ENCODE results near the gene RAD51B.

Gene RAD51B

DNA sequence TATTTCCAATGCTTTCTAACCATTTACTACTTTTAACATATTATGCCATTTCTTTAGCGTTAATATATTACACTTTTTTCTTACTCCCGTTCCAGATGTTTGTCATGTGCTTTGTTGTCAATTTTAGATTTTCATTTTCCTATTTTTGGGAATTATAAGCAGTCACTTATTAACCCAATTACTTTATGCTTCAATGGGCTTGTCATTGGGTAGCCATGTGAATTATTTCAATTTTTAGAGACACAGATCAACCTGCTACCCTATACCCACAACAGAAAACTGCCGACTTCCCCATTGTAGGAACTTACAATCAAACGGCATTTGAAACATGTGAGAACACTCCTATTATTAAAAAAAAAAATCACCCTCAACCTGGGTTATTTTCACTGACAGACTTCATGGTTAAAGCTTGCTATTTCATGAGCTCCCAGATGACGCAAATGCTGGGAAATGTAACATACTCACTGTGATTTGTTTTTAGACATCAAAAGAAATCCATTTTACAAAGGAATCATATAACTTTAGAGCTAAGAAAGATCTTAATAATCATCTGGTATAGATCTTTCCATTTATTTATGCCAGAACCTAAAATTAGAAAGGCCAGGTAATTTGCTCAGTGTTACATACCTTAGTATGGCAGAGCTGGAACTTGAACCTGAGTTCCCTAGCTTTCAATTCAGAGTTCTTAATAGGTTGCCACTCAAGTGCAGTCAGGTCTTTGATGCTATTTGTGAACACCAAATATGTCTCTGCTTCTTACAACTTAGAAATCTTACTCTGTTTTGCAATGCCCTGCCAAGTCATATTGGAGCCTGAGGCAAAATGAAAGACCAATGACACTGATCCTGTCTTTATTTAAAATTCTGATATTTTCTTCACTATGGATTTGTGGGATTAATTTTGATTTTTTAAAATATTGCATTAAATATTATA, 340.4 kb downstream of the RAD51B start (continued):
- TF ChIP-seq ZNF664 (tag by site-specific recombination; IDR thresholded peaks at IDR 0.05): no peak
- TF ChIP-seq WT1 (tag by site-specific recombination; IDR thresholded peaks at IDR 0.05): no peak
- no peak for TF ChIP-seq KLF10 (tag by site-specific recombination; IDR thresholded peaks at IDR 0.05)

- no peaks in the 10 kb centered on the region for H3K9me3 ChIP-seq (ENCODE audit: control insufficient read depth, insufficient read depth, low read depth, low read length)
- H3K27ac ChIP-seq (ENCODE audit: extremely low read depth, low read depth, low read length): peak overlapping the region; percentile 48; the same call in 1 of the 2 replicates
- H3K4me1 ChIP-seq (ENCODE audit: control insufficient read depth, insufficient read depth, low read length): peaks cover 35% of the 10 kb centered on the region
- CTCF ChIA-PET: no interaction called here
- POLR2A ChIA-PET: no interaction called here
- TF ChIP-seq ZNF133 (tag by site-specific recombination; IDR thresholded peaks at IDR 0.05): 0 out of 2 replicates have a peak, but pooled peaks have one; percentile 27
- TF ChIP-seq PRDM4 (tag by site-specific recombination; IDR thresholded peaks at IDR 0.05): peak; percentile 60; the same call in 1 of the 2 replicates
- TF ChIP-seq ZNF274 (IDR thresholded peaks at IDR 0.05; ENCODE audit: low read length): no peak
- no peak for TF ChIP-seq ZNF274 (tag by site-specific recombination; IDR thresholded peaks at IDR 0.05; ENCODE audit: borderline replicate concordance)
- TF ChIP-seq ZNF19 (tag by site-specific recombination; IDR thresholded peaks at IDR 0.05; ENCODE audit: low read depth): no peak
- no peak for TF ChIP-seq ZSCAN4 (tag by site-specific recombination; IDR thresholded peaks at IDR 0.05)
- TF ChIP-seq ZBTB20 (tag by site-specific recombination; IDR thresholded peaks at IDR 0.05): 0 out of 2 replicates have a peak, but pooled peaks have one; percentile 24
- no peak for TF ChIP-seq ZNF175 (tag by site-specific recombination; IDR thresholded peaks at IDR 0.05)
- TF ChIP-seq FEZF1 (tag by site-specific recombination; IDR thresholded peaks at IDR 0.05): peak; percentile 59; the same call in 1 of the 2 replicates
- TF ChIP-seq PRDM6 (tag by site-specific recombination; IDR thresholded peaks at IDR 0.05): peak; percentile 53; the same call in 1 of the 2 replicates
- H3K36me3 ChIP-seq (ENCODE audit: control insufficient read depth in 2 of 2, insufficient read depth in 1 of 2, low read length in 2 of 2): no peaks in the 10 kb centered on the region
- no peak overlapping the region for H3K4me3 ChIP-seq (ENCODE audit: low read depth, low read length)
Observed at GRCh38 chr14:68160779-68161546, 341.4 kb downstream of the RAD51B start.

DNA sequence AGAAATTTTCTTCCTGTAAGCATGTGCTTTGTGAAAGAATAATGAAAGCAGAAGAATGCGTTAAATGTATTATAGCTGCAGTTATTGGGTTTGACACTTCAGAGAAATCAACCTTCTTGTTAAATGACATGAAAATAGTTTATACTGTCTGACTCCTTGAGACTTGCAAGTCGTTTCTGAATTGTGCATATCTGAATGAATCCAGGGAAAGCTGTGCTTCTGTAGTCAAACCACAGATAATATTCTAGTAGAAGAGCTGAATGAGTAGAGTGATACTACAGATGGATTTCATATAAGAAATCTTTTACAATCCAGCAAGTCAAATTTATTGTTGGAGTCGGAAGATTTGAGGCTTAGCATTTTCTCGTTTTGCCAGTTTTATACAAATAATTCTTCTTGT, 343.3 kb downstream of the RAD51B start:
- H3K4me1 ChIP-seq (ENCODE audit: control insufficient read depth, insufficient read depth, low read length): peaks cover 43% of the 10 kb centered on the region
- CTCF ChIA-PET: interaction anchor here (0.7 kb wide), 1 partner anchor 1277 kb away, joined by 3 read pairs; no protein-coding TSS in a partner anchor
- no peak overlapping the region for H3K27ac ChIP-seq (ENCODE audit: extremely low read depth, low read depth, low read length)
- TF ChIP-seq, protein P1, sequence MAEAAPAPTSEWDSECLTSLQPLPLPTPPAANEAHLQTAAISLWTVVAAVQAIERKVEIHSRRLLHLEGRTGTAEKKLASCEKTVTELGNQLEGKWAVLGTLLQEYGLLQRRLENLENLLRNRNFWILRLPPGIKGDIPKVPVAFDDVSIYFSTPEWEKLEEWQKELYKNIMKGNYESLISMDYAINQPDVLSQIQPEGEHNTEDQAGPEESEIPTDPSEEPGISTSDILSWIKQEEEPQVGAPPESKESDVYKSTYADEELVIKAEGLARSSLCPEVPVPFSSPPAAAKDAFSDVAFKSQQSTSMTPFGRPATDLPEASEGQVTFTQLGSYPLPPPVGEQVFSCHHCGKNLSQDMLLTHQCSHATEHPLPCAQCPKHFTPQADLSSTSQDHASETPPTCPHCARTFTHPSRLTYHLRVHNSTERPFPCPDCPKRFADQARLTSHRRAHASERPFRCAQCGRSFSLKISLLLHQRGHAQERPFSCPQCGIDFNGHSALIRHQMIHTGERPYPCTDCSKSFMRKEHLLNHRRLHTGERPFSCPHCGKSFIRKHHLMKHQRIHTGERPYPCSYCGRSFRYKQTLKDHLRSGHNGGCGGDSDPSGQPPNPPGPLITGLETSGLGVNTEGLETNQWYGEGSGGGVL (tag by site-specific recombination; IDR thresholded peaks at IDR 0.05): no peak
- no peak for TF ChIP-seq ZNF433 (tag by site-specific recombination; IDR thresholded peaks at IDR 0.05; ENCODE audit: low read depth)
- TF ChIP-seq ZNF391 (tag by site-specific recombination; IDR thresholded peaks at IDR 0.05; ENCODE audit: borderline replicate concordance, low read depth): no peak
- TF ChIP-seq ZSCAN18 (tag by site-specific recombination; IDR thresholded peaks at IDR 0.05): no peak
- TF ChIP-seq SCRT2 (tag by site-specific recombination; IDR thresholded peaks at IDR 0.05): no peak
- no peak for TF ChIP-seq ZNF211 (tag by site-specific recombination; IDR thresholded peaks at IDR 0.05; ENCODE audit: low read depth)
- TF ChIP-seq ZSCAN23 (tag by site-specific recombination; IDR thresholded peaks at IDR 0.05): no peak
- TF ChIP-seq ZSCAN4 (tag by site-specific recombination; IDR thresholded peaks at IDR 0.05): no peak

More for the DNA sequence above, 343.3 kb downstream of the RAD51B start:
- Histone ChIP-seq H3K36me3 (ENCODE audit: control insufficient read depth in 2 of 2, insufficient read depth in 1 of 2, low read length in 2 of 2) (no peaks in the 10 kb centered on the region), H3K4me3 (ENCODE audit: low read depth, low read length) (no peak overlapping the region), H3K9me3 (ENCODE audit: control insufficient read depth, insufficient read depth, low read depth, low read length) (no peaks in the 10 kb centered on the region)
- POLR2A ChIA-PET: no interaction called here

All from HEK293 (cell line).